Measurements from ENCODE around the gene PIN1. TPM values are rescaled to one million over a fixed set of nuclear protein-coding genes. Genes with fewer than 3 reads are reported as not detected.

Gene PIN1
- total RNA-seq, 6 experiments from 2014 or later = 19.9 to 54.5 (median 24.8) TPM

DNA sequence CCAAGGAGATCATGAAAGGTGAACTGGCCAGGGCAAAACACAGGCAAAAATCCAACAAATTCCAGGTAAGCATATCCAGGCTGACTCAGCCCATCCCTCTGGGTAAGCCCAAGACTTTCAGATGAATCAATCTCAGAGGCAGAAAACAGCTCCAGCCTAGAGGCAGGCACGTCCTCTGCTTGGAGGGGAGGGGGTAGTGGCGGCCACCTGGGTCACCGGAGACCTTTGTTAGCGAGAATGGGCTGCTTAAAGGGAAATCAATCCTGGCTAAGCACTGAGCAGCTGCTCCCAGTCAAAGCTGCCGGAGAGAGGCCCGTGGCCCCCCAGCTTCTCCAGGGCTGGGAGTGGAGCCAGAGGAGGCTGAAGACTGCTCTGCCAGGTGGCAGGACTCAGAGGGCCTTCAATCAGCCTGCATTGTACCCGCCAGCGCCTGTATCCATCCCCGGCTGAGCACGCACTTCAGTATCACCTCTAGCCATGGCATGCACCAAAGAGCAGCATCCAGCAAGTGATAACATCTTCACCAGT is 48.2 kb downstream of the PIN1 start:
- 89% methylated on average over 4 of the region's 10 CpGs for WGBS (ENCODE audit: insufficient coverage, low coverage, low lambda C conversion rate, missing lambda C conversion rate)
- TF ChIP-seq, protein P1, sequence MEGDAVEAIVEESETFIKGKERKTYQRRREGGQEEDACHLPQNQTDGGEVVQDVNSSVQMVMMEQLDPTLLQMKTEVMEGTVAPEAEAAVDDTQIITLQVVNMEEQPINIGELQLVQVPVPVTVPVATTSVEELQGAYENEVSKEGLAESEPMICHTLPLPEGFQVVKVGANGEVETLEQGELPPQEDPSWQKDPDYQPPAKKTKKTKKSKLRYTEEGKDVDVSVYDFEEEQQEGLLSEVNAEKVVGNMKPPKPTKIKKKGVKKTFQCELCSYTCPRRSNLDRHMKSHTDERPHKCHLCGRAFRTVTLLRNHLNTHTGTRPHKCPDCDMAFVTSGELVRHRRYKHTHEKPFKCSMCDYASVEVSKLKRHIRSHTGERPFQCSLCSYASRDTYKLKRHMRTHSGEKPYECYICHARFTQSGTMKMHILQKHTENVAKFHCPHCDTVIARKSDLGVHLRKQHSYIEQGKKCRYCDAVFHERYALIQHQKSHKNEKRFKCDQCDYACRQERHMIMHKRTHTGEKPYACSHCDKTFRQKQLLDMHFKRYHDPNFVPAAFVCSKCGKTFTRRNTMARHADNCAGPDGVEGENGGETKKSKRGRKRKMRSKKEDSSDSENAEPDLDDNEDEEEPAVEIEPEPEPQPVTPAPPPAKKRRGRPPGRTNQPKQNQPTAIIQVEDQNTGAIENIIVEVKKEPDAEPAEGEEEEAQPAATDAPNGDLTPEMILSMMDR (IDR thresholded peaks at IDR 0.05) = no peak
- TF ChIP-seq POLR2A (IDR thresholded peaks at IDR 0.05) = no peak
- H3K4me1 ChIP-seq = no peaks in the 10 kb centered on the region
- H3K27ac ChIP-seq = no peak overlapping the region
- H3K27me3 ChIP-seq = no peaks in the 10 kb centered on the region
- H3K9me3 ChIP-seq = no peaks in the 10 kb centered on the region
- intact Hi-C loops (cut with DNase I) = no loop called here
- ATAC-seq (peak in 1 of 4 donors; percentile 32), DNase-seq (no peak)
- H3K4me3 ChIP-seq = no peak overlapping the region
- H3K36me3 ChIP-seq = no peaks in the 10 kb centered on the region

DNA sequence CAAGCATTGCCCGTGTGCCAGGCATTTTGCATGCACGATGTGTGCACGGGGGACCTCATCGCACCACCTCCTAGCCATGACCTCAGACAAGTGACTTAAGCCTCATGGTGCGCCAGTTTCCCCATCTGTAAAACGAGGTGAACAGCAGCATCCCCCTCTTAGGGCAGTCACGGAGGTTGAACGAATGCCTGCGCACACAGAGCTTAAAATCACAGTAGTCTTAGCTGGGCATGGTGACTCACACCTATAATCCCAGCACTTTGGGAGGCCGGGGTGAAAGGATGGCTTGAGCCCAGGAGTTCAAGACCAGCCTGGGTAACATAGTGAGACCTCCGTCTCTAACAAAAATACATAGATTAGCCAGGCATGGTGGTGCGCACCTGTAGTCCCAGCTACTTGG is 48.6 kb downstream of the PIN1 start:
- 78% methylated on average over 7 of the region's 12 CpGs for WGBS (ENCODE audit: insufficient coverage, low coverage, low lambda C conversion rate, missing lambda C conversion rate)
- Histone ChIP-seq H3K4me1 (no peaks in the 10 kb centered on the region), H3K36me3 (no peaks in the 10 kb centered on the region), H3K4me3 (no peak overlapping the region), H3K9me3 (no peaks in the 10 kb centered on the region), H3K27me3 (no peaks in the 10 kb centered on the region), H3K27ac (no peak overlapping the region)
- intact Hi-C loops (cut with DNase I) = no loop called here
- TF ChIP-seq, protein P1 (IDR thresholded peaks at IDR 0.05) = no peak
- TF ChIP-seq POLR2A (IDR thresholded peaks at IDR 0.05) = no peak
- DNase-seq = no peak
- ATAC-seq = no peak

DNA sequence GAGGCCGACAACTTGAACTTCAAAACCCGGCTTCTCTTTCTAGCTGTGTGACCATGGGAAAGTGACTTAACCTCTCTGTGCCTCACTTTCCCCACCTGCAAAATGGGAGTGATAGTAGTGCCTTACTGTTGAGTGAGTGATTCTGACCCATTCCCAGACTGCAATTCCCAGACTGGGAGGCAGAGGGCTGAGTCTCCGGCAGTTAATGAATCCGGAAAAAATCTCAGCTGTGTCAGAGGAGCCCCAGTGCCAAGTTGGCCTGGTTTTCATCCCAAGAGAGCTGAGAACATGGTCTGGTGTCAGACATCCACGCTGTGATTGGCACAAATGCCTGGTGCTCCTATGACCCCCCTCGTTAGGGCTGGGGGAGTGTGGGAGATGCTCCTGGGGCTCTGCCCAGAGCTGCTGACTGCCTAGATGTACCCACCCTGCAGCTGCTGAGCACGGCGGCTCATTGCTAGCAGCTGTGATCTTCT is 50.0 kb downstream of the PIN1 start:
- Histone ChIP-seq H3K27ac (no peak overlapping the region), H3K4me3 (no peak overlapping the region), H3K4me1 (no peaks in the 10 kb centered on the region), H3K36me3 (no peaks in the 10 kb centered on the region), H3K9me3 (no peaks in the 10 kb centered on the region), H3K27me3 (no peaks in the 10 kb centered on the region)
- peak in 1 of 4 donors; percentile 13 for ATAC-seq
- no peak for DNase-seq
- intact Hi-C loops (cut with DNase I) = no loop called here
- TF ChIP-seq, protein P1 (IDR thresholded peaks at IDR 0.05) = peak in 3 of 4 donors; percentile 10 to 17 (median 17)
- no peak for TF ChIP-seq POLR2A (IDR thresholded peaks at IDR 0.05)
- WGBS (ENCODE audit: insufficient coverage, low coverage, low lambda C conversion rate, missing lambda C conversion rate) = 33% methylated on average over 3 of the region's 8 CpGs

- no peak for TF ChIP-seq POLR2A (IDR thresholded peaks at IDR 0.05)
- TF ChIP-seq, protein P1 (IDR thresholded peaks at IDR 0.05) = no peak
- no peak overlapping the region for H3K4me3 ChIP-seq
- intact Hi-C loops (cut with DNase I) = no loop called here
- H3K27ac ChIP-seq = no peak overlapping the region
- no peak for DNase-seq
- ATAC-seq = no peak
- no peaks in the 10 kb centered on the region for H3K4me1 ChIP-seq
- no peaks in the 10 kb centered on the region for H3K36me3 ChIP-seq
- no peaks in the 10 kb centered on the region for H3K9me3 ChIP-seq
- no peaks in the 10 kb centered on the region for H3K27me3 ChIP-seq
- WGBS (ENCODE audit: insufficient coverage, low coverage, low lambda C conversion rate, missing lambda C conversion rate) = 80% methylated on average over 1 of the region's 6 CpGs
Measured at GRCh38 chr19:9891609-9892373, 56.7 kb downstream of the PIN1 start.

Small RNA genes within 50 kb of the gene (small RNA-seq; reads per million reads assigned to genes)
- 0 reads per million in 2 experiments for gene RF00156

Other genes starting within 250 kb of the PIN1 start
- 10 to 100 TPM; 11.4 to 19.4 (median 14.2) TPM for gene ZNF561, start 214.1 kb upstream of the PIN1 start, total RNA-seq
- gene ZNF562, start 160.2 kb upstream of the PIN1 start, total RNA-seq = 10 to 100 TPM; 10.6 to 14.6 (median 11.3) TPM
- 1 to 10 TPM; 2.8 to 4.6 (median 4.0) TPM for gene ZNF846, start 66.6 kb upstream of the PIN1 start, total RNA-seq
- 10 to 100 TPM in 4 of 6 experiments, 1 to 10 TPM in 2; 9.8 to 18.4 (median 10.9) TPM for gene FBXL12, start 16.2 kb upstream of the PIN1 start, total RNA-seq
- gene UBL5, start 7.4 kb upstream of the PIN1 start, total RNA-seq = 100 to 1,000 TPM; 152 to 303 (median 168) TPM
- gene OLFM2, start 101.2 kb downstream of the PIN1 start, total RNA-seq = 10 to 100 TPM in 5 of 6 experiments, 1 to 10 TPM in 1; 3.8 to 72.5 (median 31.8) TPM
- 10 to 100 TPM in 2 of 6 experiments, 1 to 10 TPM in 4; 3.3 to 20.2 (median 9.4) TPM for gene COL5A3, start 175.2 kb downstream of the PIN1 start, total RNA-seq
- not detected for gene RDH8, start 178.2 kb downstream of the PIN1 start, total RNA-seq

All from right lobe of liver (tissue), 6 donors.